KG1 (cell line): ENCODE measurements around the gene ANKRD63.

ENCODE experiments used
- DNase-seq: peaks from one replicate; lab custom pipeline; 2025; lab: John Stamatoyannopoulos, UW

Gene ANKRD63

DNA sequence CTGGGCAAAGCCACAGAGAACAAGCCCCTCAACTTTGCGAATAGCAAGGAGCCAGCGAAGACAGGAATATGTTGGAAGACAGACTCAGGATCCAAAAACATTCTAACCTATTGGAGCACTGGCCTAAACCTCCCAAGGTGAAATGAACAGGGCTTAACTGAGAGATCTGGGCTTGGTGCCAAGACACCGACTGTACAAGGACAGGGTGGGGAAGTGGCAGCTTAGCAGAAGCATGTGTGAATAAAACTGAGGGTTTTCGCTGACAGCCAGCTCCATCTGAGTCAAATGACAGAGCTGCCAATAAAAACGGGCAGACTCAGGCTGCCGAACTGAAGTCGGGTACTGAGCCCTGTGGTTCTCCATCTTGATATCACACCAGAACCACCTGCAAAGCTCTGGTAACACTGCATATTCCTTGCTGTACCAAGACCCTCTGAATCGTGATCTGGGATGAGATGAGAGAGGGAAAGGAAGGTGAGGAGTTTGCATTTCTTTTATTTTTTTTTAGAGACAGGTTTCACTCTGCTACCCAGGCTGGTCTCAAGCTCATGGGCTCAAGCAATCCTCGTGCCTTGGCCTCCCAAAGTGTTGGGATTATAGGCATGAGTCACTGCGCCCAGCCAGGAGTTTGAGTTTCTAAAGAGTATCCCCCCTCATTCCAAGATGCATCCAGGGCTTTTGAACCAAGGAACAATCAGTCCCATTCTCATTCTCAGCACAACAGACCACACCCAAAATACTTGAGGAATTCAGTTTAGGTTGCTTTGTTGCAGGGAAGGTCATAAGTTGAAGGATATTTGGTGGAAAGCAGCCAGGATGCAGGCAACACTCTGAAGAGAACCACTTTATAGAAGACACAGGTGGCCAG lies 30.9 kb upstream of the ANKRD63 start:
- DNase-seq, result peak; percentile 59

DNA sequence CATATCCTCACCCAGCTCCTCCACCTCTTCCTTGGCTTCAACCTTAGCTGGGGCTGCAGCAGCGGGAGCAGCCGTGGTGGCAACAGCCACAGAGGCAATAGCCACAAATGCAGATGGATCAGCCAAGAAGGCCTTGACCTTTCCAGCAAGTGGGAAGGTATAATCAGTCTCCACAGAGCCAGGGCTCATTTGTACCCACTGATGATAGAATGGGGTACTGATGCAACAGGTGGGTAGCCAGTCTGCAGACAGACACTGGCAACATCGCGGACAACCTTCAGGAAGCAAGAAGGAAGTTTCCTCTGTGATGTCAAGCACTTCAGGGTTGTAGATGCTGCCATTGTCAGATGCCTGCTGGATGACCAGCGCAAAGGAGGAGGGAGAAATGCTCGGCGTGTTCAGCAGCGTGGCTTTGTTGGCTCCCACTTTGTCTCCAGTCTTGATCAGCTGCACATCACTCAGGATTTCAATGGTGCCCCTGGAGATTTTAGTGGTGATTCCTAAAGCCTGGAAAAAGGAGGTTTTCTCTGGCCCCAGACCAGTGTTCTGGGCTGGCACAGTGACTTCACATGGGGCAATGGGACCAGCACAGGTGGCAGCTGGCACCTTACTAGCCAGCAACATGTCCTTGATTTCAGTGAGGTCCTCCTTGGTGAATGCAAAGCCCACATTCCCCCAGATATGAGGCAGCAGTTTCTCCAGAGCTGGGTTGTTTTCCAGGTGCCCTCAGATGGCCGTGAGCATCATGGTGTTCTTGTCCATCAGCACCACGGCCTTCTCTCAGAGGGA lies 29.7 kb upstream of the ANKRD63 start:
- no peak for DNase-seq

DNA sequence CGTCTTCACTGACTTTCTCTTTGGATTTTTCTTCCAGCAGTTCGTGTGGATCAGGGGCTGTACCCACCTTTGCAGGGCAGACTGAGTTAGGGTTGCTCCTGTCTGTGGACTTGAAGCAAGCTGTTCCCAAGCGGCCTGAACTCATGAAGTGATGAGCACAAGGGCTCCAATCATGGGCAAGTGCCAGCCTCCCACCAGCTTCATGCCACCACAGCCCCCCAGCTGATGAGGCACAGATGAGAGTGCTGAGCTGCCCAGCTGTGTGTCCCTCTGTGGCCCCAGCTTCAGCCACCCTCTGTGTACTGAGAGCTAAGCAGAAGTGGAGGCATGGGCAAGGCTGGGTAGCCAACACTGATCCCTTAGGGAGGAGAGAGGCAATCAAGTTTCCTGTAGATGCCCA lies 28.1 kb upstream of the ANKRD63 start:
- DNase-seq, result no peak

DNA sequence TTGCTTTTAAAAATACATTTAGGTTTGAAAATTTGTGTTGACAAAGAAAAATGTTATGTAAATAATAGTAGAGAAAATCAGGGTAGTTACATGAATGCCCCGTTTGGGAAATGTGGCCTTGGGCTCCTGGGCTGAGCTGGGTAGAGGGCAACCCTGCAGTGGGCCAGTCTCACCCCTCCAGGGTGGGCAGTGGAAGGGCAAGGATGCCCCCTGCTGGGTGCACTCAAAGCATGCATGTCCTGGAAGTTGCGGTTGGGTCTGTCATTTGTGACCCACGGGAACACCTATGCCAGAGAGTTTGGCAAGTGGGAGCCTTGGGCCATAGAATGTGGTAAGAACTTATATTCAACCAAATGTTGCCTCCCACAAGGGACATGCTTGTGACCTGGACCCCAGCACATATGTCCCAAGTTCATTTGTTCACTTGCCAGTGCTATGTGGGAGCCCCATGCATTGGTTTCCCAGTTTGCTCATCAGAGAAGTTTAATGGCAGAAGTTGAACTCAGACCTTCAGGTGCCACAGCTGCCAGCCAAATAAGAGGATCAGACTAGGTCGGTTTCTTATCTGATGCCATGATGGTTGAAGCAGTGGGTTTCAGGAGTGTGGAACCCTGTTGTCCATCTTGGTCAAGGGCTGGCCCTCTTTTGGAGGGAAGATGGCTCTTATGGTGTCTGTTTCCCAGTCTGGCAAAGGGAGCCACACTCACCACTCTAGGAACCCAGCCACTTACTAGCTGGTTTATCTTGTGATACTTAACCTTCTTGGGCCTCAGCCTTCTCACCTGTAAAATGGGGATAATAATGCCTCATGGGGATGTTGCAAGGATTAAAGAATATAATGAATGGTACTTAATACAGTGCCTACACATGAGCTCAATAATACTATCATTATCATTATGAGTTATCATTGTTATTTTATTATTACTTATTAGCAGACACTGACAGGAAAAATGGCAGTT lies 27.4 kb upstream of the ANKRD63 start:
- peak; percentile 34 for DNase-seq

DNA sequence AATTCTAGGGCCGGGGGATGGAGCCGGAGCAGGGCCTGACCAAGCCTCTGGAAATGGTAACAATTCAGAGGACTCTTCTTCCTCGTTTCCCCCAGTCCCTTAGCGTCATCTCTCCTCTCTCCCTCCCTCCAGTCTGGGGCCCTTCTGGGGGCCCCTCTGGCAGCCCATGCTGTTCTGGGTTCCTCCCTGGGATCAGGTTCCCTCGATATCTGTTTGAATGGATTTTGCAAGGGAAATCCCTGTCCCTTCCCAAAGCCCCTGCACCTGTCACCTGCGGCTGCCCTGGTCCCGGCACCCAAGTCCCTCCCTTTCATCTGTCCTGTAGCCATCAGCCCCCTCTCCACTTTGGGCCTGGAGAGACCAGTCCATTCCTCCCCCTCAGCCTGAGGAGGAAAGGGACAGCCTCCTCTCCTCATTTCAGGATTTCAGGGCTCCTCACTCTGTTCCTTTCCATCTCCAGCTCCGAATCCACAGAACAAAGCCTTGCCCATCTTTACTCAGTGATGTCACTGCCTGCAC lies 26.5 kb upstream of the ANKRD63 start:
- no peak for DNase-seq

DNA sequence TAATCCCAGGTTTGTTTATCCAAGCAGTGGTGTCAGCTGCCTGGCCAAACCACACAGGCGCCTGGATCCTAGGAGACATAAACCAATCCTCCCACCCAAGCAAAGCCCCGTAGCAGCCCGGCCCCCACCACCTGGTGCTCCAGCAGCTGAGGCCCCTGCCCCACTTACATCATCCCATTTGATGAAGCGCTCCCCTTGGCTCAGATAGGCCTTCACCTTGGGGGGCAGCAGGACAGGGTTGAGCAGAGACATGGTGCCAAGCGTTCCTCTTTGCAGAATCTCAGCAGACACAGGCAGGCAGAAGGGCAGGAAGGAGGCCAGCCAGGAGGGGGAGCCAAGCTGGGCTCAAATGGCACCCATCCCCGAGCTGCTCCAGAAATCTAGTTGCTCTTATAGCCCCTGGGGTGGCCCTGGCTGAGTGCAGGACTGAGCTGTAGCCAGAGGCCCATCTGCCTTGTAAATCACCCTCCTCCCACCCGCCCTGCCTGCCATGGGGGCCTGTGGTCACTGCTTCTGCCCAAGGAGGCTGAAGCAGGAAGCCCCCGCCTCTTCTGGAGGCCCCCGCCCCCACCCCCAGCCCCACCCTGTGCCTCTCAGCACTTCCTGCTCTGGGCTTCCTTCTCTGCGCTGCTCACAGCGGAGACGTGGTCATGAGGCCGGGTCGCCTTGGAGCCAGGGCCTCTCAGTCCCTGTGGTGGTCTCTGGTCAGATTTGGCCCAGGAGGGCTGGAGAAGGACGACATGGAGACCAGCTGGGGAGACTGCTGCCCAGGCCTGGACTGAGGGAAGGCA lies 24.8 kb upstream of the ANKRD63 start, which contains the start of gene PLCB2:
Gene PLCB2, minus strand, starts transcription at position 515 of the 791 bp plus-strand sequence. Its CDS starts 263 bp downstream, at position 252.
- peak; percentile 65 for DNase-seq

DNA sequence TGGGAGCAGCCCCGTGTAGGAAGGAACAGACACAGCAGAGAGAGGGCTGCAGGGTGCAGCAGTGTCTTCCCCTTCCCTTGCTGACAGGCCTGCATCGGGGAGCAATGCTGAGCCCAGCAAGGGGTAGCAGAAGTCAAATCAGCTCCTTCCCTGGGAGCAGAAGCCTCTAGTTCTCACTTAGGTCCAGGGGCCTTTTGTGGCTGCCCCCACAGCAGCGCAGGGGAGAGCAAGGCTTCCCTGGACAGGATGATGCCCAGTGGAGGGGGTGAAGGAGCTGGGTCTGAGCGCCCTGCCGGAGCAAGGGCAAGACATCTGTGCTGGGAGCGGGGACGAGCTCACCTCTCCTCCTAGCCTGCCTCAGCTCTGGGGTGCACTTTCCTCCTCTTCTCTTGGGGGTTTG lies 24.0 kb upstream of the ANKRD63 start:
- no peak for DNase-seq

DNA sequence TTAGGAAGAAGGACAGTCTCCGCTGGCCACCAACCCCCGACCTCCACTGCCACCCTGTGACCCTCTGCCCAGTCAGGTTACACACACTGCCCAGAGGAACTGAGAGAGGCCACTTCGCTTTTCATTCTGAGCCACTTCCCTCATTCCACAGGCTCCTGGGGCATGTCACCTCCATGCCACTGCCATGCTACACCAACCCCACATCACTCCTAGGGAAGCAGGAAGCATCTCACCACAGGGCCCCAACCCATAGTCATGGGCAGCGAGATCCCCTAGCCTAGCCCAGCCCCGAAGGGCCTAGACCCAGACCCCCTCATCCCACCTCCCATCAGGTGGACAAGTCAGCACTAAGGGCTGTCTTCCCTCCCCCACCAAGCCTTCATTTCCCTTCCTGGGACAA lies 23.5 kb upstream of the ANKRD63 start:
- DNase-seq, result no peak

DNA sequence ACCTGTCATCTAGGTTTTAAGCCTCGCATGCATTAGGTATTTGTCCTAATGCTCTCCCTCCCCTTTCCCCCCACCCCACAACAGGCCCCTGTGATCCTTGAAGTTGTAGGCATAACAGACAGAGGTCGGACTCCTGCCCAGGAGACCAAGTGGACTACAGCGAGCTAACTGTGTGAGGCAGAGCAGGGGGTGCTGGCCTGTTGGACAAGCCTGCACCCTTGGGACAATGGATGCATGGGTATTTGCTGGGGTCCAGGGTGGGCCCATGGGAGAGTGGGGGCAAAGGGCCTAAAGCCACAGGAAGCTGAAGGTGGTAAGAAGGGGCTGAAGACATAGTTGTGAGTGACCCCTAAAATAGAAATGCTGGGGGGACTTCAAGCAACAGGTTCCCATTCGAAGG lies 22.4 kb upstream of the ANKRD63 start:
- DNase-seq, result no peak

DNA sequence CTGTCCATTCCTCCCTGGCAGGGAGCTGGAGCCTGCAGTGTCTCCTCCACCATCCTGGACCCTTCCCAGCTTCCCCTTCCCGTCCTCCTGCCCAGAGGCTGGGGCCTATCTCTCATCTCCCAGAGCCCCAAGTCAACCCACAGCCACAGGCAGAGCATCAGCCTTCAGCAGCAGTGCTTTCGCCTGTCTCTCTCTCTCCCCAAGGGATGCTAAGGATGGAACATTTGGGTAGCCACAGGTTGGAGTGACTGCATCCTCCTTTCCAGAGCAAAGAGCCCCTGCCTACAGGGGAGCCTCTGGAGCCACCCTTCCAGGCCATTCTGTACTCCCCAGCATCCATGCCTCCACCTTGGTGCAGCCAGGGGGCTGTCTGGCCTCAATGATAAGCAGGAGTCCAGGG lies 20.7 kb upstream of the ANKRD63 start:
- DNase-seq, result no peak

DNA sequence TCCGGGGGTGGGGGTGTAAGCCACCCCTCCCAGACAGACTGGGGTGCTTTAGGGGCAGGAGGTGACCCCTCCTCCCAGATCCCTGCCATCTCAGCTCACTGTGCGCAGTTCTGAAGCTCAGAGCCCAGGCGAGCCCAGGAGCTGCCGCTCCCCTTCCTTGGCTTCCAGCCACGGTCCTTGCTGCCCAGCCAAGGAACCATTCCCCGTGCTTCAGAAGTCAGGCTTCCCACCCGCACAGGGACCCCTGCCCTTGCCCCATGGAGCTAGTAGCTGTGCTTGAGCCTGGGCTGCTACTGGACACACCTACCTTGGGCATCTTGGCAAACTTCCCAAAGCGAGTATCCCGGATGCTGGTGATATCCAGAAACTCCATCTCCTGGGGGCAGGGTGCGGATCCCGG lies 20.1 kb upstream of the ANKRD63 start:
- DNase-seq, result no peak

DNA sequence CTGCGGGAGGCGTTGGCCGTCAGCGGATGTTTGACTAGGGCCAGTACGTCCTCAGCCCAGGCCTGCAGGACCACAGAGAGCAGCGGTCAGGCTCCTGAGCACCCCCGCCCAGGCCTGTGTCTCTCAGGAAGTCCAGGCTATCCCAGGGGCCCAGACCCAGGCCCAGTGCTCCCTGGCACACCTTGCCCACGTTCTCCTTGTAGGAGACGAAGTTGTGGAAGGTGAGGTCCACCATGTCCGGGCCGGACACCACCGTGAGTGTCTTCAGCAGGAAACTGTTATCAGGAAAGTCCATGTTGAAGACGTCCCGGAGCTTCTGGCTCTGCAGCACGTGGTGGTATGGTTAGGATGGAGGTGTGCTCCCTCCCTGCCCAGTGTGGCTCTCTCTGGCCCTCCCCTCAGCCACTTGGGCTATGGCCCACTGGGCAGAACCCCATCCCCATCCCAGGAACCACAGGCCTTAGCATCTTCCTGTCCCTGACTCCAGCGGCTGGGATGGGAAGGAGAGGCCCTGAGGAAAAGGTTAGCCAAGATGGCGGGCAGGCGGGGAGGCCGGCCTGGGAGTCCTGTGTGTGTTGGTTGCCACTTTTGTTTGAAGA lies 19.5 kb upstream of the ANKRD63 start:
- no peak for DNase-seq

DNA sequence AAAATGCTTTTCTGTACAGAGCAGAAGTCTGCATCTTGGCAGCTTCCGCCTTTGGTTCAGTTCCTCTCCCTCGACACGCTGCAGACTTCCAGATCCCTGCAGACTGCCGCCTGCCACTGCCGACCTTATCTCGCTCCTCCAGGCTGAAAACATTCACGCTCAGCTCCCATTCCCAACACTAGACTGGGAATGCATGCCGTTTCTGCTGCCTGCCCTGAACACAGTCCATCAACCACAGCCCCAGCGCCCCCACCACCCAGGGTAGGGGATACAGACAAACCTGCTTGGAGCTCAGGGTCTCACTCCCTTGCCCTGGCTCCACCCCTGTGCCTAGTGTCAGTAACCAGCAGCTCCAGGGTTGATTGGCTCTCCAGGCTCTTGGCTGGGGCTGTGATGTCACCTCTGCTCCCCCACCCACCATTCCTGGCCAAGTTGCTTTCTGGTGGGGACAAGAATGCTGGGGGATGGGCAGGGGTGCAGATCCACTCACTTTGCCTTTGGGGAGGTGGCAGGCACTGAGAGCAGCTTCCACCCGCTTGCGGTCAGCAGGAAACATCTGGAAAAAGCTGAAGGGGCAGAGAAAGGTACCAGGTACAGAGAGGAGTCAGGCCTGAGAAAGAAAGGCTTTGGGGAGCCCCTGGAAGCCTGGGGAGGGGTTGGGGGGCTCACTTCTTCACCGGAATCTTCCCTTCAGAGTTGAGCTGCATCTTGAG lies 18.8 kb upstream of the ANKRD63 start:
- no peak for DNase-seq

DNA sequence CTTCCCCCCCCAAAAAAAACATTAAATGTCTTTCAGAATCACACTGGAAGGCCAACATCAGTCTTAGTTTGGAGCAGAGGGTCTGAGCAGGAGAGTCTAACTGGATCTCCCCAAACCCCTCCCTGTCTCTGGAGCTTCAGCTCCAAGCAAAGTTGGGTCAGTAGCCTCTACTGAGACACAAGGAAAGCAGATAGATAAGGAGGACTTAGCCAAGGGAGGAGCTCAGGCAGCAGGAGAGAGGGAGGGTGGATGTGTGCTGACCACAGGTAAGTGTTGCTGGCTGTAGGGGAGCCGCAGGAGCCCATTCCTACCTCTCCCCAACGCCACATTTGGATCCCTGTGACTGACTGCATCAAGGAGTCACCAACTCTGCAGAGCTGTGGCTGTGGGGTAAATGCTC lies 17.9 kb upstream of the ANKRD63 start:
- DNase-seq, result no peak

DNA sequence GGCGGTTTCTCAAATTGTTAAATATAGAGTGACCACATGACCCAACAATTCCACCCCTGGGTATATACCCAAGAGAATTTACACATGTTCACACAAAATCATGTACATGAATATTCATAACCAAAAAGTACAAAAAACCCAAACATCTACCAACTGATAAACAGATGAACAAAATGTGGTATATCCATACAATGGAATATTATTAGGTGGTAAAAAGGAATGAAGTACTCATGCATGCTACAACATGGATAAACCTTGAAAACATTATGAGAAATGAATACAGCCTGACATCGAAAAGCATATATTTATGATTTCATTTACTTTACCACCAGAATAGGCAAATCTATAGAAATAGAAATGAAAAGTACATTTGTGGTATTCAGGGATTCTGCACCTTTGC lies 17.5 kb upstream of the ANKRD63 start:
- no peak for DNase-seq

DNA sequence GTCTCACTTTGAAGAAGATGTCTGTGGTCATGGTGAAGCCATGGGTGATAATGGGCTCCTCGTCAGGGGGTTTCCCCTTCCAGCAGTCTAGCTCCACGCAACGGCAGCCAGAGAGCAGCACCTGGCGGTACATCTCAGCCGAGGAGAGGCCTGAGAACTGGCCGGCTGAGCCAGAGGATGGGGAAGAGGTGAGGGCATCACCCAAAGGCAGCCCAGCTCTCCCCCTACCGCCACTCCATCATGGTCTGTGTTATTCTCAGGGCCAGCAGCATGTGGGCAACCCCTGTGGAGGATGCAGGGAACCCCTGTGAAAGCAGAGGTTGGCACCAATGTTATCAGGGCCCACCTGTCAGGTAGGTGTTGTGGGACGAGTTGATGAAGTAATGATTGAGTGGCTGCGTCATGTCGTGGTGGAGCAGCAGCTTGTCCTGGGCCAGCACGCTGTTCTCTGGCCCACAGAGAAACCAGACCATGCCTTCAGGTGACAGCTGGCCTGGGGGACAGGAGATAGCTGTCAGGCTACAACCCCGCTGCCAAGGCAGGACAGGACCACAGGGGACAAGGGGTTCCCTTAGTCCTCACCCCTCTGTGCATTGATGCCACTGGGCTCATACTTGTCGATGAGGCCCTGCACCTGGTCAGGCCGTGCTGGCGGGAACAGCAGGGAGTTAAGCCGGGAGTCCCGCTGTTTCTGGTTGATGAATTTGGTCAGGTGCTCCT lies 15.5 kb upstream of the ANKRD63 start:
- DNase-seq, result no peak

DNA sequence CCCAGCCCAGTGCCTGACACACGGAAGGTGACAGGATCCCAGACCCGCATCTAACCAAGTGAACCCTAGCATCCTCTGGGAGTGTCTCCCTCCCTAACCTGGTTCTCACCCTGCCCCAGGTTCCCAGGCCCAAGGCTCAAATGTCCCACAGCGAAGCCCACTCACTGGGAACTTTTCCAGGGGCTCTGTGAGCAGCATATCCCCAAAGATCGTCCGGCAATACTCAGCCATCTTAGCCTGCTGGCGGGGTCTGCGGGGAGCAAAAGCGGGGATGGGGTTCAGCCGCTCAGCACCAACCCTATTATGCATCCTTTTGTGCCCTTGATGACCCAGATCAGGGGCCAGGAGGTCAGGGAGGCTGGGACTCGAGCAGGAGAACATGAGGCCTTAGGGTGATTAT lies 14.5 kb upstream of the ANKRD63 start:
- no peak for DNase-seq

DNA sequence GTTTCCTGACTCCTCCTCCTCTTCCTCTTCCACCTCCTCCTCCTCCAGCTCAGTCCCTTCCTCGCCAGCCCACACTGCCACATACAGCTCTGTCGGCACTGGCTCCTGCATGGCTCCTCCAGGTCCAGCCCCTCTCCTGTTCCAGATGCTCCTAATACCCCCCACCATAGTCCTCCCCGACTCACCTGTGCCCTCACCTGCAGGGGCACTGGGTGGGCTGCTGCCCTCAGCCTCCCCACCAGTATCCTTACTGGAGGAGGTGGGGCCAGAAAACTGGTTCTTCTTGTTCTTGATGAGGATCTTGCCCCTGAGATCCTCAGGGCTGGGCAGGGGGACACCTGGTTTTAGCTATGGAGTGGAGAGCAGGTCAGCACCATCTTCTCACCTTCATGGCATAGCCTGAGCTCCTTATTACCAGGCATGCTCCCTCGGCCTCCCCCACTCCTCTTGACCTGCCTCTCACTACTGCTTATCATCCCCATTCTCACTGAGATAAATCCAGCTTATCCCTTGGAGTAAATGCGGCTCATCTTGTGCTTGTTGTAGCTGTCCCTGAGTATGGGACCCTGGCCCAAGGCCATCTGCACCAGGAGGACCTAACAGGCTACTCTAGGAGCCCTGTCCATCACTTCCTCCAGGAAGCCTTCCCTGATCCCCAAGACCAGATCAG lies 13.8 kb upstream of the ANKRD63 start:
- DNase-seq, result no peak
